AG08395 (cell line): Measurements from ENCODE around the gene IAPP.
"Not testable (repeated sequence)": the region's sequence is repeated elsewhere in the genome, so short reads cannot be mapped to it uniquely, and the experiment has no call there.

Source experiments
- DNase-seq: peaks from one replicate; pipeline ENCODE4 v3.0.0; 2012; ENCODE audit warnings: mixed read lengths, low spot score

IAPP gene

GRCh38 chr12:21379218-21379617 lies 6.5 kb downstream of the IAPP start:
- no peak for DNase-seq

GRCh38 chr12:21381320-21381719 lies 8.6 kb downstream of the IAPP start:
- DNase-seq: not testable (repeated sequence)

- no peak for DNase-seq
Measured at GRCh38 chr12:21384261-21384660, 11.6 kb downstream of the IAPP start.

GRCh38 chr12:21387174-21387573 lies 14.5 kb downstream of the IAPP start:
- DNase-seq: no peak

- no peak for DNase-seq
Measured at GRCh38 chr12:21392384-21392783, 19.7 kb downstream of the IAPP start.

- DNase-seq: not testable (repeated sequence)
Measured at GRCh38 chr12:21394828-21395626, 22.3 kb downstream of the IAPP start.

GRCh38 chr12:21413369-21414277 lies 40.9 kb downstream of the IAPP start:
- DNase-seq: peak; percentile 6

GRCh38 chr12:21416511-21417121 lies 43.9 kb downstream of the IAPP start:
- peak; percentile 18 for DNase-seq

GRCh38 chr12:21418398-21418797 lies 45.7 kb downstream of the IAPP start:
- not testable (repeated sequence) for DNase-seq

- not testable (repeated sequence) for DNase-seq
Measured at GRCh38 chr12:21419009-21419699, 46.5 kb downstream of the IAPP start.

- DNase-seq: no peak
Measured at GRCh38 chr12:21428241-21428640, 55.5 kb downstream of the IAPP start.
